Smooth muscle cell (in vitro differentiated cells): ENCODE measurements around the gene VEPH1. TPM values are rescaled to one million over a fixed set of nuclear protein-coding genes. Genes with fewer than 3 reads are reported as not detected.

Source experiments
- DNase-seq: peaks from one replicate; lab custom pipeline; 2025; ENCODE audit not compliant: unreplicated experiment; lab: John Stamatoyannopoulos, UW
- H2AFZ ChIP-seq: fragments of 200-600 bp; sonication (generic); 2 replicates; pipeline ENCODE4 v1.6.0; 2016; ENCODE audit warnings: antibody characterized with exemption, low read depth, mild to moderate bottlenecking
- H3F3A ChIP-seq: fragments of 200-600 bp; sonication (generic); 2 replicates; pipeline ENCODE4 v1.6.0; 2017; ENCODE audit warnings: antibody characterized with exemption, low read depth
- H3K27ac ChIP-seq: fragments of 200-600 bp; sonication (generic); 2 replicates; pipeline ENCODE4 v1.5.1; 2016; ENCODE audit warnings: low read depth, mild to moderate bottlenecking
- H3K27me3 ChIP-seq: fragments of 200-600 bp; sonication (generic); 2 replicates; pipeline ENCODE4 v1.6.1; 2016; ENCODE audit warnings: low read depth, mild to moderate bottlenecking
- H3K36me3 ChIP-seq: fragments of 200-600 bp; sonication (generic); 2 replicates; pipeline ENCODE4 v1.5.1; 2016; ENCODE audit warnings: low read depth
- H3K4me1 ChIP-seq: fragments of 200-600 bp; sonication (generic); 2 replicates; pipeline ENCODE4 v1.5.1; 2016; ENCODE audit warnings: low read depth
- H3K4me2 ChIP-seq: fragments of 200-600 bp; sonication (generic); 2 replicates; pipeline ENCODE4 v1.6.0; 2016; ENCODE audit warnings: mild to moderate bottlenecking
- H3K4me3 ChIP-seq: fragments of 200-600 bp; sonication (generic); 2 replicates; pipeline ENCODE4 v1.5.1; 2016; ENCODE audit warnings: mild to moderate bottlenecking
- H3K79me2 ChIP-seq: fragments of 200-600 bp; sonication (generic); 2 replicates; pipeline ENCODE4 v1.6.0; 2016; ENCODE audit warnings: low read depth, mild to moderate bottlenecking
- H3K9ac ChIP-seq: fragments of 200-600 bp; sonication (generic); 2 replicates; pipeline ENCODE4 v1.6.0; 2016; ENCODE audit warnings: low read depth
- H3K9me3 ChIP-seq: fragments of 200-600 bp; sonication (generic); replicated peaks from 2 replicates; pipeline ENCODE4 v1.5.1; 2016; ENCODE audit warnings: low read depth
- H4K20me1 ChIP-seq: fragments of 200-600 bp; sonication (generic); 2 replicates; pipeline ENCODE4 v1.6.0; 2016; ENCODE audit warnings: low read depth
- WGBS: methylation state at CpG from one replicate; pipeline ENCODE4 v1.1.7; 2016; ENCODE audit warnings: low lambda C conversion rate; 5-methylcytosine and 5-hydroxymethylcytosine counted together
- polyA plus RNA-seq: library from polyadenylated mRNA; unstranded; fragments of >200 nt; fragmentation: Nextera tagmentation; extraction: Ambion mirVana; gene quantifications from 2 replicates; pipeline ENCODE4 v1.2.1, GENCODE V29; 2016
- total RNA-seq: library from RNA; depleted of rRNA; stranded (reverse); fragments of >200 nt; gene quantifications from 2 replicates; pipeline ENCODE4 v1.2.3, GENCODE V29; 2014
- TF ChIP-seq, protein P1 (sequence below): fragments of 200-600 bp; sonication (generic); IDR thresholded peaks from 2 replicates; pipeline ENCODE4 v1.5.1; 2017; ENCODE audit warnings: borderline replicate concordance, mild to moderate bottlenecking, antibody characterized with exemption; ENCODE audit not compliant: insufficient read depth, poor library complexity, severe bottlenecking

Gene VEPH1
- total and polyA plus RNA-seq, 2 experiments from 2014 or later = 0.58 to 3.0 TPM

GRCh38 chr3:157294491-157294890 is 208.7 kb downstream of the VEPH1 start:
- H3K4me3 ChIP-seq = no peak overlapping the region
- peaks cover 3% of the 10 kb centered on the region for H3K4me1 ChIP-seq
- TF ChIP-seq, protein P1, sequence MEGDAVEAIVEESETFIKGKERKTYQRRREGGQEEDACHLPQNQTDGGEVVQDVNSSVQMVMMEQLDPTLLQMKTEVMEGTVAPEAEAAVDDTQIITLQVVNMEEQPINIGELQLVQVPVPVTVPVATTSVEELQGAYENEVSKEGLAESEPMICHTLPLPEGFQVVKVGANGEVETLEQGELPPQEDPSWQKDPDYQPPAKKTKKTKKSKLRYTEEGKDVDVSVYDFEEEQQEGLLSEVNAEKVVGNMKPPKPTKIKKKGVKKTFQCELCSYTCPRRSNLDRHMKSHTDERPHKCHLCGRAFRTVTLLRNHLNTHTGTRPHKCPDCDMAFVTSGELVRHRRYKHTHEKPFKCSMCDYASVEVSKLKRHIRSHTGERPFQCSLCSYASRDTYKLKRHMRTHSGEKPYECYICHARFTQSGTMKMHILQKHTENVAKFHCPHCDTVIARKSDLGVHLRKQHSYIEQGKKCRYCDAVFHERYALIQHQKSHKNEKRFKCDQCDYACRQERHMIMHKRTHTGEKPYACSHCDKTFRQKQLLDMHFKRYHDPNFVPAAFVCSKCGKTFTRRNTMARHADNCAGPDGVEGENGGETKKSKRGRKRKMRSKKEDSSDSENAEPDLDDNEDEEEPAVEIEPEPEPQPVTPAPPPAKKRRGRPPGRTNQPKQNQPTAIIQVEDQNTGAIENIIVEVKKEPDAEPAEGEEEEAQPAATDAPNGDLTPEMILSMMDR = no peak

DNA sequence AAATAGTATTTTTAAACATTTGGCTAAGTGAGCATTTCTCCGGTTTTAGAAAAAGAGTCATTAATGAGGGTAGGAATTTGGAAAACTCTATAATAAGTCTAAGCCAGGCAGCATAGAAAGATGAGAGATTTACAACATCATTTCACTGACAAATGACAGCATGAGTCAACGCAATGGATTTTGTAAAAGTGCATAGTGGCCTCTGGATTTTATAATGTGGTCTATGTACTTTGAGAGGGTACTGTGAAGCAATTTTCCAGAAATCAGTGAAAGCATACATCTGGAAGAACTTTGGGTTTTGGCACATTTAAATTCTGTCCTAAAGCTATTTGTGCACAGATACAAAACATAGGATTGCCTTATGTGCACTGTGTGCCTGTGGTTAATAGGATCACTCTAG is 212.4 kb downstream of the VEPH1 start:
- DNase-seq = no peak
- Histone ChIP-seq H3F3A (no peaks in the 10 kb centered on the region), H4K20me1 (no peaks in the 10 kb centered on the region), H3K4me1 (peaks cover 3% of the 10 kb centered on the region), H3K36me3 (no peaks in the 10 kb centered on the region), H3K79me2 (no peaks in the 10 kb centered on the region), H3K9ac (no peak overlapping the region), H2AFZ (no peak overlapping the region), H3K4me2 (peak overlapping the region; percentile 21), H3K27me3 (no peaks in the 10 kb centered on the region), H3K27ac (peak overlapping the region; percentile 30), H3K4me3 (no peak overlapping the region), H3K9me3 (no peaks in the 10 kb centered on the region)
- 21% methylated on average over 2 of the region's 2 CpGs for WGBS
- TF ChIP-seq, protein P1 = no peak

More at GRCh38 chr3:157294491-157294890, 208.7 kb downstream of the VEPH1 start:
- Histone ChIP-seq H3K9me3 (no peaks in the 10 kb centered on the region), H2AFZ (peak overlapping the region; percentile 53), H3K79me2 (no peaks in the 10 kb centered on the region), H3K27me3 (no peaks in the 10 kb centered on the region), H3K4me2 (peak overlapping the region; percentile 5), H3F3A (no peaks in the 10 kb centered on the region), H4K20me1 (no peaks in the 10 kb centered on the region), H3K27ac (no peak overlapping the region), H3K9ac (no peak overlapping the region), H3K36me3 (no peaks in the 10 kb centered on the region)
- 33% methylated on average over 1 of the region's 1 CpG for WGBS
- DNase-seq = no peak

DNA sequence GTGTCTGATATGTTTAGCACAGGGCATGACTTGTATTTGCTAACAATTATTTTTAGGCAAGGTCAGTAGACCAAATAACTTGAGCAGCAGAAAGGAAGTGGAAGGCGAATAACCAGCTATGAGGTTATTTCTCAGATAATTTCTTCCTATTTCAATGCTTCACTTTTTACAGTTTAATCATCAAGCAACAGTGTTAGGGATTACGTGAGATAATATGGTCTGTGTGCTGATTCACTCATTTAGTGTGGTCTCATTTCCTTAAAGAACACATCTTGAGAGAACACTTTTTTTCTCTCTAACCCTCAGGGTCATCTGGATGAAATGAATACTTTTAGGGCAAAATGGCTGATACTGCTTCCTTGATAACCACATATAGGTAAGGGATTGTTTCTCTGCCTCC is 217.2 kb downstream of the VEPH1 start:
- no peak for DNase-seq
- Histone ChIP-seq H3K79me2 (no peaks in the 10 kb centered on the region), H3K4me1 (no peaks in the 10 kb centered on the region), H3K9me3 (no peaks in the 10 kb centered on the region), H3F3A (no peaks in the 10 kb centered on the region), H3K27me3 (no peaks in the 10 kb centered on the region), H3K4me3 (no peak overlapping the region), H4K20me1 (no peaks in the 10 kb centered on the region), H2AFZ (no peak overlapping the region), H3K4me2 (no peak overlapping the region), H3K9ac (no peak overlapping the region), H3K27ac (no peak overlapping the region), H3K36me3 (no peaks in the 10 kb centered on the region)
- 43% methylated on average over 2 of the region's 2 CpGs for WGBS
- TF ChIP-seq, protein P1 = no peak

DNA sequence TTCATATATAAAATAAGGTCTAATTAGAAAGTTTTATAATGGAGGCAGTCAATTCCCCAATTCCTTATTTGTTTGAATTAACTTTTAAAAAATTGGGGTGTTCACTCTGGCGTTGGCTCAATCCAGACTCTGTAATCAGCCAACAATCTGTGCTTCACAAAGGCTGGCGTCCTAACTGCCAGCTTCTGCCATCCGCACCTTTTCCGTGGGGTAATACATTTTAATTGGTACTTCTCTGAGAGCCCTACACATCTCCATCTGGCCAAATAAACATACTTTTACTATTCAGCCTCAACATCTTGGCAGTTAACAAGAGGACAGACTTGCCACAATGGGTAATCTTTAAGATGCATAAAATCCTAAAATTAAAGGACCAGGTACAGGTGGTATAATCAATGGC is 218.1 kb downstream of the VEPH1 start:
- Histone ChIP-seq H3K27me3 (no peaks in the 10 kb centered on the region), H3K36me3 (no peaks in the 10 kb centered on the region), H2AFZ (no peak overlapping the region), H3K27ac (no peak overlapping the region), H3F3A (no peaks in the 10 kb centered on the region), H3K4me3 (no peak overlapping the region), H3K79me2 (no peaks in the 10 kb centered on the region), H3K4me1 (no peaks in the 10 kb centered on the region), H3K9me3 (no peaks in the 10 kb centered on the region), H4K20me1 (no peaks in the 10 kb centered on the region), H3K4me2 (no peak overlapping the region), H3K9ac (no peak overlapping the region)
- no peak for DNase-seq
- 92% methylated on average over 4 of the region's 4 CpGs for WGBS
- TF ChIP-seq, protein P1 = no peak
